HEK293 (cell line): Measurements from ENCODE around the gene CRYGN.

Source experiments
- CTCF ChIA-PET: fragments of 350-600 bp; formaldehyde crosslinking; extraction: SDS; loops from one replicate; lab custom pipeline; 2021; ENCODE audit warnings: antibody characterized with exemption; lab: Yijun Ruan, JAX
- POLR2A ChIA-PET: fragments of 300-600 bp; formaldehyde crosslinking; extraction: SDS; loops from one replicate; lab custom pipeline; 2020; ENCODE audit warnings: antibody characterized with exemption, inconsistent platforms; lab: Yijun Ruan, JAX
- H3K27ac ChIP-seq: fragments of 200-500 bp; sonication (Bioruptor generic); 2 replicates; pipeline ENCODE4 v1.5.1; 2014; ENCODE audit warnings: low read depth, low read length, control low read depth, inconsistent platforms; ENCODE audit errors: extremely low read depth
- H3K36me3 ChIP-seq, 2 experiments: fragments of 200-500 bp in 1 of 2; sonication (Bioruptor generic) in 1 of 2; 1 replicate in 1 of 2; 2 replicates in 1 of 2; pipeline ENCODE4 v1.5.1; 2014 to 2017; ENCODE audit warnings: inconsistent platforms in 2 of 2, low read length in 2 of 2; ENCODE audit not compliant: control insufficient read depth in 2 of 2, insufficient read depth in 1 of 2
- H3K4me1 ChIP-seq: fragments of 200-500 bp; sonication (Bioruptor generic); 2 replicates; pipeline ENCODE4 v1.5.1; 2014; ENCODE audit warnings: mild to moderate bottlenecking, low read length, inconsistent platforms; ENCODE audit not compliant: control insufficient read depth, insufficient read depth
- H3K4me3 ChIP-seq: 2 replicates; pipeline ENCODE4 v1.5.1; 2011; ENCODE audit warnings: low read depth, mild to moderate bottlenecking, control low read depth, low read length, moderate library complexity
- H3K9me3 ChIP-seq: fragments of 200-500 bp; sonication (Bioruptor generic); 2 replicates; pipeline ENCODE4 v1.5.1; 2014; ENCODE audit warnings: low read depth, low read length, inconsistent platforms; ENCODE audit not compliant: control insufficient read depth, insufficient read depth
- GLIS2 ChIP-seq: fragments of 450-650 bp; formaldehyde crosslinking; IDR thresholded peaks from 2 replicates; pipeline ENCODE4 v1.5.1; 2016; ENCODE audit warnings: missing biosample characterization, missing genetic modification characterization
- HOXD13 ChIP-seq: sonication (generic); formaldehyde crosslinking; IDR thresholded peaks from 2 replicates; pipeline ENCODE4 v1.8.0; 2022; ENCODE audit warnings: missing genetic modification reagents, borderline replicate concordance
- KLF16 ChIP-seq: fragments of 450-650 bp; formaldehyde crosslinking; IDR thresholded peaks from 2 replicates; pipeline ENCODE4 v1.5.1; 2017; ENCODE audit warnings: missing biosample characterization, missing genetic modification characterization
- REPIN1 ChIP-seq: fragments of 450-650 bp; formaldehyde crosslinking; IDR thresholded peaks from 2 replicates; pipeline ENCODE4 v1.5.1; 2017; ENCODE audit warnings: missing biosample characterization, missing genetic modification characterization, low read depth
- ZNF10 ChIP-seq: fragments of 450-650 bp; formaldehyde crosslinking; IDR thresholded peaks from 2 replicates; pipeline ENCODE4 v1.5.1; 2017; ENCODE audit warnings: missing biosample characterization, missing genetic modification characterization
- ZNF292 ChIP-seq: fragments of 450-650 bp; formaldehyde crosslinking; IDR thresholded peaks from 2 replicates; pipeline ENCODE4 v1.5.1; 2016; ENCODE audit warnings: low read depth, missing biosample characterization, missing genetic modification characterization, borderline replicate concordance
- ZNF311 ChIP-seq: fragments of 450-650 bp; formaldehyde crosslinking; IDR thresholded peaks from 2 replicates; pipeline ENCODE4 v1.5.1; 2017; ENCODE audit warnings: missing biosample characterization, missing genetic modification characterization, borderline replicate concordance
- ZNF341 ChIP-seq: fragments of 450-650 bp; formaldehyde crosslinking; IDR thresholded peaks from 2 replicates; pipeline ENCODE4; 2016; ENCODE audit warnings: low read depth, missing biosample characterization, missing genetic modification characterization
- ZNF391 ChIP-seq: fragments of 450-650 bp; formaldehyde crosslinking; IDR thresholded peaks from 2 replicates; pipeline ENCODE4 v1.5.1; 2016; ENCODE audit warnings: low read depth, missing biosample characterization, missing genetic modification characterization, borderline replicate concordance
- ZNF623 ChIP-seq: fragments of 450-650 bp; formaldehyde crosslinking; IDR thresholded peaks from 2 replicates; pipeline ENCODE4 v1.5.1; 2016; ENCODE audit warnings: missing biosample characterization, missing genetic modification characterization
- ZNF747 ChIP-seq: fragments of 450-650 bp; formaldehyde crosslinking; IDR thresholded peaks from 2 replicates; pipeline ENCODE4 v1.5.1; 2016; ENCODE audit warnings: missing biosample characterization, missing genetic modification characterization
- TF ChIP-seq, protein P1 (sequence below): fragments of 450-650 bp; formaldehyde crosslinking; IDR thresholded peaks from 2 replicates; pipeline ENCODE4 v1.5.1; 2016; ENCODE audit warnings: missing biosample characterization, missing genetic modification characterization, low read depth
- TF ChIP-seq, protein P2 (sequence below): sonication (generic); formaldehyde crosslinking; IDR thresholded peaks from 2 replicates; pipeline ENCODE4 v1.8.1; 2022; ENCODE audit warnings: mild to moderate bottlenecking, moderate library complexity, missing genetic modification reagents
- TF ChIP-seq, protein P3 (sequence below): fragments of 450-650 bp; formaldehyde crosslinking; IDR thresholded peaks from 2 replicates; pipeline ENCODE4 v1.5.1; 2016; ENCODE audit warnings: missing biosample characterization, missing genetic modification characterization
- TF ChIP-seq, protein P4 (sequence below): fragments of 450-650 bp; formaldehyde crosslinking; IDR thresholded peaks from 2 replicates; pipeline ENCODE4 v1.5.1; 2016; ENCODE audit warnings: missing biosample characterization, missing genetic modification characterization, borderline replicate concordance
- TF ChIP-seq, protein P5 (sequence below): fragments of 450-650 bp; formaldehyde crosslinking; IDR thresholded peaks from 2 replicates; pipeline ENCODE4 v1.5.1; 2016; ENCODE audit warnings: missing biosample characterization, missing genetic modification characterization

Gene CRYGN

DNA sequence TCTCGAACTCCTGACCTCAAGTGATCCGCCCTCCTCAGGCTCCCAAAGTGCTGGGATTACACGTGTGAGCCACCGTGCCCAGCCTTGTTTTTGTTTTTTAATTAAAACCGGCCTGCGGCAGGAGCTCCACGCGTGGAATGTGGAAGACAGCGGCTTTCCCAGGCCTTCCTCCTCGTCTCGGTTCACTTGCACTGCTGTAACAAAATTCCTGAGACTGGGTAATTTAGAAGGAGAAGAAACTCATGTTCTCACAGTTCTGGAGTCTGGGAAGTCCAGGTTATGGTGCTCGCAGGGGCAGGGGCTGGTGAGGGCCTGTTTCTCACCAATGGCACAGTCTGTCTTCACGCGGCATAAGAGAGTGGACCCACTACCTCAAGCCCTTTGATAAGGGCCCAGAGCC is 14.4 kb upstream of the CRYGN start:
- CTCF ChIA-PET: no interaction called here

DNA sequence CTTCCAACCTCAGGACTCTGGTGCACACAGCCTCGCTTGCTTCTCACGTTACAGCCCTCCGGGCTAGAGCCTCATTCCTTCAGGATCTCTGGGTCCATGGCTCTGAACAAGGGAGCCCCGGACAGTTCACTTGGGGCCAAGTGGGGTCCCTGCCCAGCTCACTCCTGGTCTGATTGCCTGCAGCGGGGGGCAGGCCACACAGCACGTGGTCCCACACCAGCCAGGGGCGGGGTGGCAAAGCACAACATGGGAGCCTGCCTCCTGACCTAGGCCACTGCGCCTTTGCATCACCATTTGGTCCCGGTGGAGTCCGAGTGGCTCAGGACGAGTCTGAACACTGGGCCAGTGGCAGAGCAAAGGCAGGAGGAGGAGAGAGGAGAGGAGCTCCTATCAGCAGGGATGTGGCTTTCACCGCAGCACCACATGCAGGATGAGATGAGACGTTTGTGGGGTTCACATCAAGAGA is 13.4 kb upstream of the CRYGN start:
- TF ChIP-seq KLF16 (tag by site-specific recombination) (no peak), ZNF311 (no peak), ZNF623 (peak; percentile 20; the same call in 1 of the 2 replicates), ZNF292 (tag by site-specific recombination) (no peak)
- no peak overlapping the region for H3K4me3 ChIP-seq
- no peaks in the 10 kb centered on the region for H3K36me3 ChIP-seq
- no peaks in the 10 kb centered on the region for H3K4me1 ChIP-seq
- CTCF ChIA-PET: interaction anchor here (1.1 kb wide), 1 partner anchor 85 kb away, joined by 4 read pairs; no protein-coding TSS in a partner anchor
- POLR2A ChIA-PET: no interaction called here
- no peaks in the 10 kb centered on the region for H3K9me3 ChIP-seq
- H3K27ac ChIP-seq: no peak overlapping the region

More for the DNA sequence above, 14.4 kb upstream of the CRYGN start:
- TF ChIP-seq ZNF10 (tag by site-specific recombination): no peak
- Histone ChIP-seq H3K4me1 (no peaks in the 10 kb centered on the region; the same call in 1 of the 2 replicates), H3K9me3 (no peaks in the 10 kb centered on the region), H3K4me3 (no peak overlapping the region), H3K36me3 (no peaks in the 10 kb centered on the region), H3K27ac (no peak overlapping the region)
- POLR2A ChIA-PET: no interaction called here

DNA sequence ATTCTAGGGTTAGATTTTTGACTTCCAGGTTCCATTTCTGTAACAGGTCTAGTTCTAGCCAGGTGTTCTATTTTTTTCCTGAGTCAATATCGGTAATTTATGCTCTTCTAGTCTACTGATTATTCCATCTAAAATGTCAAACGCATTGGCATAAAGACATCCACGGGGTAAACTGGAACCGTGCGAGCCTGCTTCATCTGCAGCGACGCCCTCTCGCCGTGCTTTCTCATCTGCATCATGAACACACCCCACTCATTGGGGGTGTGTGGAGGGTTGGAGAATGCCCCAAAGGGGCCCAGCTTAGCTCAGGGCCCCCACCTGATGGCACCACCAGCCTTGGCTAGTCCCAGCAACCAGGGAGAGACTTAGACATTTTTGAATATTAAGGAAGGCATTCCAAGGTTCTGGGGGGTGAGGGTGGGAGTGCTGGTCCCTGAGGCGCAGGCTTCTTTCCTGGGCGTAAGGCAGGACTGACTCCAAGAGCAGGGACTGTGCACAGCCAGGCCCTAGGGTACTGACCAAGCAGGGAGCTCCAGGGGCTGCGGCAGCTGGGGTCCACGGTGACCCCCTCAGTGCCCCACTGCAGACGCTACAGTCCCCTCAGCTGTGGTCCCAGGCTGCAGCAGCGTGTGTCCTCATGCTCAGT is 12.9 kb upstream of the CRYGN start:
- no peaks in the 10 kb centered on the region for H3K4me1 ChIP-seq
- no peak overlapping the region for H3K27ac ChIP-seq
- H3K4me3 ChIP-seq: no peak overlapping the region
- CTCF ChIA-PET: interaction anchor here (1.1 kb wide), 1 partner anchor 84 kb away, joined by 4 read pairs; no protein-coding TSS in a partner anchor
- TF ChIP-seq ZNF747 (tag by site-specific recombination) (no peak), GLIS2 (peak; percentile 44; the same call in 1 of the 2 replicates)
- TF ChIP-seq, all 188 proteins: peak for 1
- POLR2A ChIA-PET: no interaction called here
- no peaks in the 10 kb centered on the region for H3K36me3 ChIP-seq
- H3K9me3 ChIP-seq: no peaks in the 10 kb centered on the region

DNA sequence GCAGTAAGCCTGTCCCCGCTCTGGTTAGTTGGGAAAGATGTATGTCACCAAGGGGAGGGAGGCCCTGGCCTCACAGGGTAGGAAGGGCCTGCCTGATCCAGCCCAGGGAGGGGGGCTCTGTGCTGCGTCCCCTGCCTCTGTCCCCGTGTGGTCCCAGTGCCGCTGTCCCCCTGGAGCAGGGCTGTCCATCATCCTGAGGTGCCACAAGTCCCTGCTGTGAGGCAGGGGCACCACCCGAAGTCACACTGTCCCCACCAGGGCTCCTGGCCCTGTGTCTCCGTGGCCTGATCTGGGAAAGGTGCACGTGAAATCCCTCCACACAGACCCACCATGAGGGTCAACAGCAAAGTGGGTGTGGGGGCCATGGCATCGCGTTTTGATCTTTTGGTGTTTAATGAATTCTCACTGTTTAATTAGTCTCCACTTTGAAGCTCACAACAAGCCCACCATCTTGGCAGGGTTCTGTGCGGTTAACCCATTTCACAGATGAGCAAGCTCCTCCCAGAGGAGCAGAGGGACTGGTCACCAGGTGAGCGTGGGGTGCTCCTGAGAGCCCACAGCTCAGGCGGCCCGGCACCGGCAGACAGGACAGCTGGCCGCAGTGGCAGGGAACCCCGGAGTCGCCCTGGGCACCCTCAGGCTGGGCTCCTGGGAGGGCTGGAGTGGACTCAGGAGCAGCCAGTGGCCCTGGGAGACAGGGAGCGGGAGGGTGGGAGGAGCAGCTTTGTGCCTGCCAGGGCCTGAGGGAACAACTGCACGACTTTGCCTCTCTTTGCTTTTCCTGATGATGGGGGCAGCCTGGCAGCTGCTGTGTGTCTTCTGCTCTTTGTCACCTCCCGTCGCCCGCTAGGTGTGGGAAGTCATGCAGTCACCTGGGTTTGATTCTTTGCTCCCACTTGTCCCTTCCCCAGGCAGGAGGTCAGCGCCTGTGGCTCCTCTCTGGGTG is 12.0 kb upstream of the CRYGN start:
- H3K36me3 ChIP-seq: no peaks in the 10 kb centered on the region
- no peaks in the 10 kb centered on the region for H3K9me3 ChIP-seq
- no peak overlapping the region for H3K27ac ChIP-seq
- H3K4me3 ChIP-seq: no peak overlapping the region
- H3K4me1 ChIP-seq: no peaks in the 10 kb centered on the region
- ChIA-PET POLR2A (no interaction called here), CTCF (interaction anchor here (0.7 to 0.9 kb wide), 3 partner anchors 9 to 454 kb away, joined by 3 to 5 read pairs (median 4); no protein-coding TSS in a partner anchor)
- TF ChIP-seq KLF16 (tag by site-specific recombination): no peak
- TF ChIP-seq, protein P1, sequence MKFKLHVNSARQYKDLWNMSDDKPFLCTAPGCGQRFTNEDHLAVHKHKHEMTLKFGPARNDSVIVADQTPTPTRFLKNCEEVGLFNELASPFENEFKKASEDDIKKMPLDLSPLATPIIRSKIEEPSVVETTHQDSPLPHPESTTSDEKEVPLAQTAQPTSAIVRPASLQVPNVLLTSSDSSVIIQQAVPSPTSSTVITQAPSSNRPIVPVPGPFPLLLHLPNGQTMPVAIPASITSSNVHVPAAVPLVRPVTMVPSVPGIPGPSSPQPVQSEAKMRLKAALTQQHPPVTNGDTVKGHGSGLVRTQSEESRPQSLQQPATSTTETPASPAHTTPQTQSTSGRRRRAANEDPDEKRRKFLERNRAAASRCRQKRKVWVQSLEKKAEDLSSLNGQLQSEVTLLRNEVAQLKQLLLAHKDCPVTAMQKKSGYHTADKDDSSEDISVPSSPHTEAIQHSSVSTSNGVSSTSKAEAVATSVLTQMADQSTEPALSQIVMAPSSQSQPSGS (tag by site-specific recombination): no peak
- TF ChIP-seq, protein P2, sequence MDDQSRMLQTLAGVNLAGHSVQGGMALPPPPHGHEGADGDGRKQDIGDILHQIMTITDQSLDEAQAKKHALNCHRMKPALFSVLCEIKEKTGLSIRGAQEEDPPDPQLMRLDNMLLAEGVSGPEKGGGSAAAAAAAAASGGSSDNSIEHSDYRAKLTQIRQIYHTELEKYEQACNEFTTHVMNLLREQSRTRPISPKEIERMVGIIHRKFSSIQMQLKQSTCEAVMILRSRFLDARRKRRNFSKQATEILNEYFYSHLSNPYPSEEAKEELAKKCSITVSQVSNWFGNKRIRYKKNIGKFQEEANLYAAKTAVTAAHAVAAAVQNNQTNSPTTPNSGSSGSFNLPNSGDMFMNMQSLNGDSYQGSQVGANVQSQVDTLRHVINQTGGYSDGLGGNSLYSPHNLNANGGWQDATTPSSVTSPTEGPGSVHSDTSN: no peak
- no peak for TF ChIP-seq HOXD13 (CRISPR knock-in tag)
- TF ChIP-seq, protein P3, sequence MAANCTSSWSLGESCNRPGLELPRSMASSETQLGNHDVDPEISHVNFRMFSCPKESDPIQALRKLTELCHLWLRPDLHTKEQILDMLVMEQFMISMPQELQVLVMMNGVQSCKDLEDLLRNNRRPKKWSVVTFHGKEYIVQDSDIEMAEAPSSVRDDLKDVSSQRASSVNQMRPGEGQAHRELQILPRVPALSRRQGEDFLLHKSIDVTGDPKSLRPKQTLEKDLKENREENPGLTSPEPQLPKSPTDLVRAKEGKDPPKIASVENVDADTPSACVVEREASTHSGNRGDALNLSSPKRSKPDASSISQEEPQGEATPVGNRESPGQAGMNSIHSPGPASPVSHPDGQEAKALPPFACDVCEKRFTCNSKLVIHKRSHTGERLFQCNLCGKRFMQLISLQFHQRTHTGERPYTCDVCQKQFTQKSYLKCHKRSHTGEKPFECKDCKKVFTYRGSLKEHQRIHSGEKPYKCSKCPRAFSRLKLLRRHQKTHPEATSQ (tag by site-specific recombination): no peak
- no peak for TF ChIP-seq ZNF341 (tag by site-specific recombination)
- no peak for TF ChIP-seq ZNF391 (tag by site-specific recombination)
- TF ChIP-seq REPIN1 (tag by site-specific recombination): no peak
- TF ChIP-seq, protein P4, sequence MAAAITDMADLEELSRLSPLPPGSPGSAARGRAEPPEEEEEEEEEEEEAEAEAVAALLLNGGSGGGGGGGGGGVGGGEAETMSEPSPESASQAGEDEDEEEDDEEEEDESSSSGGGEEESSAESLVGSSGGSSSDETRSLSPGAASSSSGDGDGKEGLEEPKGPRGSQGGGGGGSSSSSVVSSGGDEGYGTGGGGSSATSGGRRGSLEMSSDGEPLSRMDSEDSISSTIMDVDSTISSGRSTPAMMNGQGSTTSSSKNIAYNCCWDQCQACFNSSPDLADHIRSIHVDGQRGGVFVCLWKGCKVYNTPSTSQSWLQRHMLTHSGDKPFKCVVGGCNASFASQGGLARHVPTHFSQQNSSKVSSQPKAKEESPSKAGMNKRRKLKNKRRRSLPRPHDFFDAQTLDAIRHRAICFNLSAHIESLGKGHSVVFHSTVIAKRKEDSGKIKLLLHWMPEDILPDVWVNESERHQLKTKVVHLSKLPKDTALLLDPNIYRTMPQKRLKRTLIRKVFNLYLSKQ (tag by site-specific recombination): no peak
- TF ChIP-seq, protein P5, sequence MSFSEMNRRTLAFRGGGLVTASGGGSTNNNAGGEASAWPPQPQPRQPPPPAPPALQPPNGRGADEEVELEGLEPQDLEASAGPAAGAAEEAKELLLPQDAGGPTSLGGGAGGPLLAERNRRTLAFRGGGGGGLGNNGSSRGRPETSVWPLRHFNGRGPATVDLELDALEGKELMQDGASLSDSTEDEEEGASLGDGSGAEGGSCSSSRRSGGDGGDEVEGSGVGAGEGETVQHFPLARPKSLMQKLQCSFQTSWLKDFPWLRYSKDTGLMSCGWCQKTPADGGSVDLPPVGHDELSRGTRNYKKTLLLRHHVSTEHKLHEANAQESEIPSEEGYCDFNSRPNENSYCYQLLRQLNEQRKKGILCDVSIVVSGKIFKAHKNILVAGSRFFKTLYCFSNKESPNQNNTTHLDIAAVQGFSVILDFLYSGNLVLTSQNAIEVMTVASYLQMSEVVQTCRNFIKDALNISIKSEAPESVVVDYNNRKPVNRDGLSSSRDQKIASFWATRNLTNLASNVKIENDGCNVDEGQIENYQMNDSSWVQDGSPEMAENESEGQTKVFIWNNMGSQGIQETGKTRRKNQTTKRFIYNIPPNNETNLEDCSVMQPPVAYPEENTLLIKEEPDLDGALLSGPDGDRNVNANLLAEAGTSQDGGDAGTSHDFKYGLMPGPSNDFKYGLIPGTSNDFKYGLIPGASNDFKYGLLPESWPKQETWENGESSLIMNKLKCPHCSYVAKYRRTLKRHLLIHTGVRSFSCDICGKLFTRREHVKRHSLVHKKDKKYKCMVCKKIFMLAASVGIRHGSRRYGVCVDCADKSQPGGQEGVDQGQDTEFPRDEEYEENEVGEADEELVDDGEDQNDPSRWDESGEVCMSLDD (tag by site-specific recombination): no peak
